ENCODE data around the gene GNG5. TPM values are rescaled to one million over a fixed set of nuclear protein-coding genes. Genes with fewer than 3 reads are reported as not detected.

The GNG5 gene
- 100 to 1,000 TPM in 2 of 4 donors, 10 to 100 TPM in 2; 58.3 to 143 (median 95.2) TPM for total RNA-seq

- Histone ChIP-seq H3K27ac (peak within 1 kb of the TSS; percentile 95 to 98 (median 96)), H3K9me3 (no peaks in the 10 kb centered on the region), H3K27me3 (no peaks in the 10 kb centered on the region), H3K36me3 (no peaks in the 10 kb centered on the region), H3K4me3 (replicated peaks in 1 of 3) (peak within 1 kb of the TSS; percentile 42 to 81 (median 43)), H3K4me1 (peaks cover 16 to 26% of the 10 kb centered on the region in 2 donors)
- DNase-seq = peak; percentile 99
- TF ChIP-seq POLR2A (IDR thresholded peaks at IDR 0.05) (peak; percentile 9 to 88), CTCF (IDR thresholded peaks at IDR 0.05) (no peak)
- intact Hi-C loops (cut with DNase I) = loop anchor here (10.0 kb wide), 1 partner anchor 69 kb away; the partner anchor contains the start of gene CTBS
- 1 to 2% methylated on average over 33 to 34 of the region's 60 CpGs for WGBS, 2 donors
Observed at GRCh38 chr1:84506002-84506728, at the start of gene GNG5, which contains the start of gene SPATA1. GNG5 (minus strand) TSS chr1:84506581; CDS start chr1:84506091, 490 bp downstream. SPATA1 (plus strand) TSS chr1:84506386; CDS start chr1:84516360, 9,974 bp downstream.

- no peaks in the 10 kb centered on the region for H3K4me1 ChIP-seq
- H3K4me3 ChIP-seq (replicated peaks in 1 of 3) = no peak overlapping the region
- H3K9me3 ChIP-seq = no peaks in the 10 kb centered on the region
- no peak for DNase-seq
- intact Hi-C loops (cut with DNase I) = no loop called here
- TF ChIP-seq CTCF (IDR thresholded peaks at IDR 0.05) = no peak
- no peak for TF ChIP-seq POLR2A (IDR thresholded peaks at IDR 0.05)
- H3K36me3 ChIP-seq = no peaks in the 10 kb centered on the region
- no peak overlapping the region for H3K27ac ChIP-seq
- WGBS, 2 donors = 77 to 87% methylated on average over 2 of the region's 2 CpGs
- H3K27me3 ChIP-seq = no peaks in the 10 kb centered on the region
Observed at GRCh38 chr1:84550826-84551225, 44.4 kb upstream of the GNG5 start.

GRCh38 chr1:84541679-84542078 is 35.3 kb upstream of the GNG5 start:
- DNase-seq = no peak
- H3K27ac ChIP-seq = no peak overlapping the region
- no peaks in the 10 kb centered on the region for H3K9me3 ChIP-seq

GRCh38 chr1:84540759-84541158 is 34.4 kb upstream of the GNG5 start:
- 54 to 60% methylated on average over 1 of the region's 1 CpG for WGBS, 2 donors
- Histone ChIP-seq H3K27me3 (no peaks in the 10 kb centered on the region), H3K9me3 (no peaks in the 10 kb centered on the region), H3K4me1 (no peaks in the 10 kb centered on the region), H3K27ac (no peak overlapping the region), H3K4me3 (replicated peaks in 1 of 3) (no peak overlapping the region), H3K36me3 (no peaks in the 10 kb centered on the region)
- DNase-seq = no peak
- TF ChIP-seq POLR2A (IDR thresholded peaks at IDR 0.05) = no peak
- TF ChIP-seq CTCF (IDR thresholded peaks at IDR 0.05) = no peak
- intact Hi-C loops (cut with DNase I) = no loop called here

More at GRCh38 chr1:84541679-84542078, 35.3 kb upstream of the GNG5 start:
- WGBS, 2 donors = 94 to 97% methylated on average over 4 of the region's 4 CpGs
- Histone ChIP-seq H3K36me3 (no peaks in the 10 kb centered on the region), H3K27me3 (no peaks in the 10 kb centered on the region), H3K4me1 (no peaks in the 10 kb centered on the region), H3K4me3 (replicated peaks in 1 of 3) (no peak overlapping the region)
- TF ChIP-seq POLR2A (IDR thresholded peaks at IDR 0.05) (no peak), CTCF (IDR thresholded peaks at IDR 0.05) (peak in 3 of 6 experiments; percentile 10 to 39 (median 27))
- intact Hi-C loops (cut with DNase I) = no loop called here

- Histone ChIP-seq H3K9me3 (no peaks in the 10 kb centered on the region), H3K27ac (no peak overlapping the region), H3K27me3 (no peaks in the 10 kb centered on the region), H3K4me3 (replicated peaks in 1 of 3) (no peak overlapping the region), H3K36me3 (no peaks in the 10 kb centered on the region), H3K4me1 (no peaks in the 10 kb centered on the region)
- TF ChIP-seq CTCF (IDR thresholded peaks at IDR 0.05) = no peak
- no peak for TF ChIP-seq POLR2A (IDR thresholded peaks at IDR 0.05)
- 91 to 98% methylated on average over 3 of the region's 3 CpGs for WGBS, 2 donors
- no peak for DNase-seq
- intact Hi-C loops (cut with DNase I) = no loop called here
Observed at GRCh38 chr1:84539972-84540371, 33.6 kb upstream of the GNG5 start.
